Spleen (tissue), 7 donors: ENCODE measurements around the gene MSI1.

ENCODE experiments used
- CTCF ChIP-seq, 11 experiments: fragments of 200-600 bp in 7 of 11; fragments of 450-650 bp in 4 of 11; sonication (generic) in 4 of 11; IDR thresholded peaks in 8 of 11; conservative IDR thresholded peaks in 3 of 11; 1 replicate in 7 of 11; 2 replicates in 4 of 11; pipeline versions ENCODE4 v1.4.0 to v1.8.0; 2016 to 2021; ENCODE audit warnings: antibody characterized with exemption in 11 of 11, inconsistent platforms in 4 of 11, mild to moderate bottlenecking in 1 of 11
- POLR2A ChIP-seq, 3 donors: fragments of 450-650 bp; IDR thresholded peaks; one replicate each; pipeline ENCODE4 v1.5.1; 2017; ENCODE audit warnings: antibody characterized with exemption in 3 of 3, mild to moderate bottlenecking in 1 of 3
- donor health status: DM: no; HTN: no; CAD: no; lungs with moderate emphysema.
- donor health status: DM: no; HTN: no; CAD: no.
- donor health status: DM: no; HTN: no; CAD: no.

- TF ChIP-seq CTCF (IDR thresholded peaks at IDR 0.05 in 8 of 11, conservative IDR thresholded peaks at IDR 0.05 in 3 of 11), result no peak
- TF ChIP-seq POLR2A (IDR thresholded peaks at IDR 0.05), result no peak
These were observed 31.2 kb downstream of the MSI1 start for GRCh38 chr12:120337730-120338129.
